H1 (cell line): ENCODE measurements around the gene MRPL41. TPM values are rescaled to one million over a fixed set of nuclear protein-coding genes. Genes with fewer than 3 reads are reported as not detected.

Experiments used
- CTCF ChIA-PET: fragments of 300-600 bp; sonication (Branson Sonifier 250); formaldehyde crosslinking; loops from one replicate; lab custom pipeline; 2021; ENCODE audit not compliant: partially characterized antibody; lab: Charles Lee
- POLR2A ChIA-PET: fragments of 300-600 bp; sonication (Branson Sonifier 250); formaldehyde crosslinking; loops from one replicate; lab custom pipeline; 2021; ENCODE audit warnings: inconsistent platforms; ENCODE audit not compliant: partially characterized antibody; lab: Charles Lee
- DNase-seq, 2 experiments: peaks; one replicate each; pipeline versions ENCODE4 v3.0.0 to v3.0.0-alpha.2; 2010 to 2022; ENCODE audit warnings: low spot score in 2 of 2, low read depth in 1 of 2, mixed read lengths in 1 of 2
- FAIRE-seq: peaks from 2 replicates; lab custom pipeline; 2011; peaks lifted over from hg19 to GRCh38; lab: Jason Lieb, UNC
- H2AFZ ChIP-seq: 2 replicates; pipeline ENCODE4 v1.8.1; 2012; ENCODE audit warnings: low read length, inconsistent platforms
- H2AK5ac ChIP-seq: 2 replicates; pipeline ENCODE4 v1.6.1; 2013; ENCODE audit warnings: low read depth, low read length
- H2BK120ac ChIP-seq: replicated peaks from 2 replicates; pipeline ENCODE3; 2013; ENCODE audit warnings: low read depth, low read length, inconsistent platforms
- H2BK12ac ChIP-seq: 2 replicates; pipeline ENCODE4 v1.6.1; 2013; ENCODE audit warnings: low read depth, low read length
- H2BK15ac ChIP-seq: 2 replicates; pipeline ENCODE4 v1.6.1; 2013; ENCODE audit warnings: low read length
- H2BK20ac ChIP-seq: 2 replicates; pipeline ENCODE4 v1.6.1; 2013; ENCODE audit warnings: low read length
- H2BK5ac ChIP-seq: 2 replicates; pipeline ENCODE4 v1.6.1; 2013; ENCODE audit warnings: low read depth, low read length
- H3K14ac ChIP-seq: 2 replicates; pipeline ENCODE4 v1.6.1; 2013; ENCODE audit warnings: inconsistent platforms; ENCODE audit not compliant: insufficient read length
- H3K18ac ChIP-seq: 2 replicates; pipeline ENCODE4 v1.6.1; 2013; ENCODE audit warnings: low read length; ENCODE audit errors: extremely low read depth
- H3K23ac ChIP-seq: 2 replicates; pipeline ENCODE4 v1.6.1; 2013; ENCODE audit warnings: inconsistent platforms; ENCODE audit not compliant: insufficient read length
- H3K23me2 ChIP-seq: 2 replicates; pipeline ENCODE4 v1.6.1; 2013; ENCODE audit warnings: low read depth, low read length
- H3K27ac ChIP-seq: 2 replicates; pipeline ENCODE4 v1.6.1; 2011; ENCODE audit warnings: low read depth, low read length, inconsistent platforms
- H3K27me3 ChIP-seq, 4 experiments: replicated peaks in 1 of 4; 1 replicate in 1 of 4; 2 replicates in 3 of 4; pipeline versions ENCODE4 v1.6.1 to v1.8.1; 2011 to 2013; ENCODE audit warnings: low read length in 3 of 4, mild to moderate bottlenecking in 3 of 4, inconsistent platforms in 2 of 4, mixed read lengths in 2 of 4, moderate library complexity in 1 of 4; ENCODE audit not compliant: control insufficient read depth in 3 of 4, insufficient read depth in 3 of 4; ENCODE audit errors: extremely low read depth in 1 of 4
- H3K36me3 ChIP-seq, 4 experiments: 2 replicates each; pipeline versions ENCODE4 v1.6.1 to v1.8.1; 2011 to 2013; ENCODE audit warnings: mild to moderate bottlenecking in 4 of 4, low read length in 3 of 4, moderate library complexity in 2 of 4, control low read depth in 1 of 4, inconsistent platforms in 1 of 4; ENCODE audit not compliant: insufficient read depth in 4 of 4, control insufficient read depth in 2 of 4
- H3K4ac ChIP-seq: replicated peaks from 2 replicates; pipeline ENCODE3; 2013; ENCODE audit warnings: low read length, low read depth, mixed read lengths, inconsistent platforms; ENCODE audit not compliant: insufficient read length
- H3K4me1 ChIP-seq, 4 experiments: replicated peaks in 1 of 4; 1 replicate in 1 of 4; 2 replicates in 3 of 4; pipeline versions ENCODE4 v1.6.1 to v1.8.1; 2011 to 2013; ENCODE audit warnings: low read length in 3 of 4, inconsistent platforms in 2 of 4, mixed read lengths in 1 of 4; ENCODE audit not compliant: insufficient read depth in 4 of 4, control insufficient read depth in 3 of 4
- H3K4me2 ChIP-seq, 2 experiments: 2 replicates each; pipeline versions ENCODE4 v1.6.1 to v1.8.1; 2011 to 2013; ENCODE audit warnings: low read depth in 2 of 2, low read length in 2 of 2, control low read depth in 1 of 2, inconsistent platforms in 1 of 2, mild to moderate bottlenecking in 1 of 2; ENCODE audit not compliant: insufficient read depth in 1 of 2
- H3K4me3 ChIP-seq, 4 experiments: fragments of 200-600, 300-600 bp in 1 of 4; sonication (generic), shearing (Covaris generic), sonication (Bioruptor Twin) in 1 of 4; 2 replicates each; pipeline versions ENCODE4 v1.5.1 to v1.8.1; 2011 to 2016; ENCODE audit warnings: low read length in 4 of 4, low read depth in 3 of 4, control low read depth in 2 of 4, inconsistent platforms in 2 of 4, mild to moderate bottlenecking in 2 of 4, mixed read lengths in 1 of 4, moderate library complexity in 1 of 4; ENCODE audit not compliant: insufficient read depth in 2 of 4; ENCODE audit errors: extremely low read depth in 1 of 4
- H3K56ac ChIP-seq: replicated peaks from 2 replicates; pipeline ENCODE3; 2013; ENCODE audit warnings: low read depth, mild to moderate bottlenecking, mixed read lengths, low read length, inconsistent platforms; ENCODE audit not compliant: insufficient read length
- H3K79me1 ChIP-seq: 2 replicates; pipeline ENCODE4 v1.6.1; 2013; ENCODE audit warnings: low read depth, low read length, control low read depth
- H3K79me2 ChIP-seq, 2 experiments: 2 replicates each; pipeline versions ENCODE4 v1.6.1 to v1.8.1; 2012 to 2013; ENCODE audit warnings: low read length in 2 of 2, mild to moderate bottlenecking in 2 of 2, inconsistent platforms in 1 of 2; ENCODE audit not compliant: insufficient read depth in 2 of 2, control insufficient read depth in 1 of 2
- H3K9ac ChIP-seq, 4 experiments: replicated peaks in 1 of 4; 1 replicate in 1 of 4; 2 replicates in 3 of 4; pipeline versions ENCODE4 v1.6.1 to v1.8.1; 2011 to 2013; ENCODE audit warnings: low read depth in 3 of 4, low read length in 3 of 4, control low read depth in 2 of 4, mild to moderate bottlenecking in 2 of 4, moderate library complexity in 2 of 4, inconsistent platforms in 1 of 4; ENCODE audit errors: extremely low read depth in 1 of 4
- H3K9me3 ChIP-seq, 2 experiments: 2 replicates each; pipeline versions ENCODE4 v1.6.1 to v1.8.1; 2012 to 2013; ENCODE audit warnings: mild to moderate bottlenecking in 2 of 2, moderate library complexity in 2 of 2, control low read depth in 1 of 2, inconsistent platforms in 1 of 2, low read depth in 1 of 2, low read length in 1 of 2, mixed read lengths in 1 of 2; ENCODE audit not compliant: insufficient read depth in 2 of 2
- H4K20me1 ChIP-seq, 2 experiments: replicated peaks in 1 of 2; 2 replicates each; pipeline versions ENCODE3 to v1.8.1; 2011 to 2013; ENCODE audit warnings: inconsistent platforms in 2 of 2, low read length in 2 of 2, mild to moderate bottlenecking in 1 of 2; ENCODE audit not compliant: insufficient read depth in 2 of 2, control insufficient read depth in 1 of 2
- H4K5ac ChIP-seq: 2 replicates; pipeline ENCODE4 v1.6.1; 2013; ENCODE audit warnings: low read length, low read depth, mixed read lengths, inconsistent platforms; ENCODE audit not compliant: insufficient read length
- H4K8ac ChIP-seq: 2 replicates; pipeline ENCODE4 v1.8.0; 2013; ENCODE audit warnings: mild to moderate bottlenecking, moderate library complexity, low read length, inconsistent platforms; ENCODE audit not compliant: insufficient read depth; ENCODE audit errors: extremely low read depth
- H4K91ac ChIP-seq: replicated peaks from 2 replicates; pipeline ENCODE3; 2013; ENCODE audit warnings: low read length, mixed read lengths, inconsistent platforms; ENCODE audit not compliant: insufficient read length
- CHD2 ChIP-seq: IDR thresholded peaks from 2 replicates; pipeline ENCODE4 v1.6.1; 2012; ENCODE audit warnings: low read length, improper control_type of control experiment
- CTCF ChIP-seq, 3 experiments: IDR thresholded peaks; 1 replicate in 2 of 3; 2 replicates in 1 of 3; pipeline versions ENCODE4 v1.5.1 to v1.6.1; 2011; ENCODE audit warnings: low read length in 3 of 3, mild to moderate bottlenecking in 3 of 3, inconsistent platforms in 2 of 3, low read depth in 1 of 3, moderate library complexity in 1 of 3; ENCODE audit not compliant: insufficient read depth in 1 of 3; ENCODE audit errors: control extremely low read depth in 1 of 3
- MAX ChIP-seq: IDR thresholded peaks from 2 replicates; pipeline ENCODE4 v1.6.1; 2012; ENCODE audit warnings: inconsistent platforms
- WGBS, 2 experiments: shearing (Covaris generic) in 1 of 2; methylation state at CpG; one replicate each; pipeline versions ENCODE4 v1.1.6 to v1.1.7; 2013 to 2015; ENCODE audit warnings: low lambda C conversion rate in 2 of 2, mixed read lengths in 2 of 2, inconsistent platforms in 1 of 2, low coverage in 1 of 2, missing lambda C conversion rate in 1 of 2; ENCODE audit not compliant: insufficient replicate concordance in 2 of 2, insufficient coverage in 1 of 2, insufficient read length in 1 of 2; ENCODE audit errors: extremely low coverage in 1 of 2, missing lambda C conversion rate in 1 of 2; 5-methylcytosine and 5-hydroxymethylcytosine counted together
- polyA plus RNA-seq, 7 experiments: library from polyadenylated mRNA; depleted of rRNA in 3 of 7; stranded (reverse) in 5 of 7; unstranded in 2 of 7; fragments of >200 nt in 5 of 7; fragments of 200-250 nt in 2 of 7; gene quantifications; 1 replicate in 5 of 7; 2 replicates in 1 of 7; 4 replicates in 1 of 7; pipeline versions ENCODE4 v1.2.1 to v1.2.3, GENCODE V29; 2011 to 2013; ENCODE audit warnings: missing spikeins in 2 of 7, mixed read lengths in 2 of 7
- total RNA-seq: library from RNA; stranded (reverse); fragmentation: NEBNext Ultra II Directional; extraction: Animal tissue kit (Norgen Biotek cat#: 25700); gene quantifications from 2 replicates; pipeline ENCODE4 v1.2.1, GENCODE V29; 2021

The MRPL41 gene
- total and polyA plus RNA-seq, 2 of the 8 experiments (the other 6 are each of a cell fraction or from before 2014, with no cell fraction given), result 47.2 to 58.1 TPM

GRCh38 chr9:137582286-137582860 lies 30.7 kb downstream of the MRPL41 start:
- Histone ChIP-seq H3K4me2 (no peak overlapping the region), H3K9ac (no peak overlapping the region), H3K23ac (no peak overlapping the region), H3K4me1 (peaks cover 0 to 20% (median 7%) of the 10 kb centered on the region in 4 experiments; a peak in 6 of 7 replicates), H3K4me3 (no peak overlapping the region), H3K56ac (no peak overlapping the region), H2AK5ac (no peak overlapping the region), H2BK120ac (no peak overlapping the region), H2BK20ac (no peak overlapping the region), H4K8ac (no peak overlapping the region), H3K4ac (no peak overlapping the region), H4K91ac (no peak overlapping the region), H3K36me3 (peaks cover 17 to 54% (median 41%) of the 10 kb centered on the region in 4 experiments), H3K27me3 (no peaks in the 10 kb centered on the region), H3K14ac (no peak overlapping the region), H2BK15ac (no peak overlapping the region), H3K27ac (0 out of 2 replicates have a peak overlapping the region, but pooled peaks have one; percentile 7), H3K23me2 (peaks cover 3% of the 10 kb centered on the region; the same call in 1 of the 2 replicates), H3K79me2 (peaks cover 7 to 8% of the 10 kb centered on the region in 2 experiments), H3K79me1 (peaks cover 27% of the 10 kb centered on the region), H3K18ac (no peak overlapping the region), H4K20me1 (peaks cover 12 to 45% of the 10 kb centered on the region in 2 experiments), H2BK5ac (no peak overlapping the region), H3K9me3 (no peaks in the 10 kb centered on the region), H2BK12ac (no peak overlapping the region), H2AFZ (no peak overlapping the region), H4K5ac (no peak overlapping the region)
- ChIA-PET CTCF (interaction anchor here (0.6 to 5.9 kb wide), 30 partner anchors 8 to 417 kb away, joined by 3 to 46 read pairs (median 4); partner anchors contain the start of genes EHMT1 and ZMYND19), POLR2A (interaction anchor here (0.6 to 4.6 kb wide), 9 partner anchors 8 to 92 kb away, joined by 3 to 45 read pairs (median 3); partner anchors contain the start of genes EHMT1 and ZMYND19)
- DNase-seq, result peak in 1 of 2 experiments; percentile 66
- 89% methylated on average over 20 of the region's 20 CpGs; no CpG with 5 or more reads in 1 of the 2 experiments for WGBS, 2 experiments
- no peak for FAIRE-seq
- TF ChIP-seq CTCF (IDR thresholded peaks at IDR 0.05; ENCODE audit: control extremely low read depth in 1 of 3, insufficient read depth in 1 of 3, low read depth in 1 of 3, low read length in 3 of 3) (peak in 2 of 3 experiments; percentile 71 to 85; a peak in 3 of 4 replicates), MAX (no peak), CHD2 (no peak)
